ENCODE measurements around the gene CMTM7. TPM values are rescaled to one million over a fixed set of nuclear protein-coding genes. Genes with fewer than 3 reads are reported as not detected.
"Not testable (repeated sequence)": the region's sequence is repeated elsewhere in the genome, so short reads cannot be mapped to it uniquely, and the experiment has no call there.

CMTM7 gene
- total and polyA plus RNA-seq, 2 of the 8 experiments (the other 6 are each of a cell fraction or from before 2014, with no cell fraction given), result 33.3 to 65.8 TPM

DNA sequence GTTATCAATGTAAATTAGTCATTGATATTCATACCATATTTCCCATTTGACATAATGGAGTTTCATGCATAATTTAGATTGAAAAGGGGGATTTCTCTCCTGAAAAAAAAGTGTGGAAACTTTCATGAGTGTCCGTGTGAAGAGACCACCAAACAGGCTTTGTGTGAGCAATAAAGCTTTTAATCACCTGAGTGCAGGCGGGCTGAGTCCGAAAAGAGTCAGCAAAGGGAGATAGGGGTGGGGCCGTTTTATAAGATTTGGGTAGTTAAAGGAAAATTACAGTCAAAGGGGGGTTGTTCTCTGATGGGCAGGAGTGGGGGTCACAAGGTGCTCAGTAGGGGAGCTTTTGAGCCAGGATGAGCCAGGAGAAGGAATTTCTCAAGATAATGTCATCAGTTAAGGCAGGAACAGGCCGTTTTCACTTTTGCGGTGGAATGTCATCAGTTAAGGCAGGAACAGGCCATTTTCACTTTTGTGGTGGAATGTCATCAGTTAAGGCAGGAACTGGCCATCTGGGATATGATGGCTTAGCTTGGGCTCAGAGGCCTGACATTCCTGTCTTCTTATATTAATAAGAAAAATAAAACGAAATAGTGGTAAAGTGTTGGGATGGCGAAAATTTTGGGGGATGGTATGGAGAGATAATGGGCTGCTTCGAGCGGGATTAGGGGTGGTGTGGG lies 69.3 kb downstream of the CMTM7 start:
- H3K79me2 ChIP-seq (ENCODE audit: control insufficient read depth in 1 of 2, insufficient read depth in 2 of 2, low read length in 2 of 2); H3K9me3 ChIP-seq (ENCODE audit: insufficient read depth in 2 of 2, low read depth in 1 of 2, low read length in 1 of 2); H3K18ac ChIP-seq (ENCODE audit: extremely low read depth, low read length); H3K36me3 ChIP-seq (ENCODE audit: control insufficient read depth in 2 of 4, insufficient read depth in 4 of 4, low read length in 3 of 4); H3K14ac ChIP-seq (ENCODE audit: insufficient read length); H4K20me1 ChIP-seq (replicated peaks in 1 of 2; ENCODE audit: control insufficient read depth in 1 of 2, insufficient read depth in 2 of 2, low read length in 2 of 2); H2BK120ac ChIP-seq (replicated peaks; ENCODE audit: low read depth, low read length); H3K79me1 ChIP-seq (ENCODE audit: low read depth, low read length); H4K8ac ChIP-seq (ENCODE audit: extremely low read depth, insufficient read depth, low read length); H2BK12ac ChIP-seq (ENCODE audit: low read depth, low read length); H2BK5ac ChIP-seq (ENCODE audit: low read depth, low read length); H3K27me3 ChIP-seq (replicated peaks in 1 of 4; ENCODE audit: control insufficient read depth in 3 of 4, extremely low read depth in 1 of 4, insufficient read depth in 3 of 4, low read length in 3 of 4); H3K23me2 ChIP-seq (ENCODE audit: low read depth, low read length); H2BK15ac ChIP-seq (ENCODE audit: low read length); H2AK5ac ChIP-seq (ENCODE audit: low read depth, low read length); H4K91ac ChIP-seq (replicated peaks; ENCODE audit: insufficient read length, low read length); H2BK20ac ChIP-seq (ENCODE audit: low read length); FAIRE-seq; H3K56ac ChIP-seq (replicated peaks; ENCODE audit: insufficient read length, low read depth, low read length); H3K23ac ChIP-seq (ENCODE audit: insufficient read length); H3K4ac ChIP-seq (replicated peaks; ENCODE audit: insufficient read length, low read depth, low read length); H2AFZ ChIP-seq (ENCODE audit: low read length): not testable (repeated sequence)
- POLR2A ChIA-PET (ENCODE audit: partially characterized antibody), result interaction anchor here (1.1 to 2.0 kb wide), 2 partner anchors 40 to 86 kb away, joined by 5 to 6 read pairs; no protein-coding TSS in a partner anchor
- Histone ChIP-seq H3K27ac (ENCODE audit: low read depth, low read length) (peak overlapping the region; percentile 87), H3K4me1 (replicated peaks in 1 of 4; ENCODE audit: control insufficient read depth in 3 of 4, insufficient read depth in 4 of 4, low read length in 3 of 4) (peaks cover 11 to 16% (median 14%) of the 10 kb centered on the region in 4 experiments), H3K4me3 (ENCODE audit: extremely low read depth in 1 of 4, insufficient read depth in 2 of 4, low read depth in 3 of 4, low read length in 4 of 4) (peak overlapping the region in 2 of 4 experiments; percentile 48 to 50; a peak in 4 of 8 replicates), H3K4me2 (ENCODE audit: insufficient read depth in 1 of 2, low read depth in 2 of 2, low read length in 2 of 2) (peak overlapping the region; percentile 38 to 77), H4K5ac (ENCODE audit: insufficient read length, low read depth, low read length) (peak overlapping the region; percentile 95), H3K9ac (replicated peaks in 1 of 4; ENCODE audit: extremely low read depth in 1 of 4, low read depth in 3 of 4, low read length in 3 of 4) (peak overlapping the region in 1 of 4 experiments; percentile 52; a peak in 1 of 7 replicates)
- 38% methylated on average over 10 of the region's 10 CpGs; no CpG with 5 or more reads in 1 of the 2 experiments for WGBS, 2 experiments (ENCODE audit: extremely low coverage in 1 of 2, insufficient coverage in 1 of 2, insufficient read length in 1 of 2, insufficient replicate concordance in 2 of 2, low coverage in 1 of 2, low lambda C conversion rate in 2 of 2, missing lambda C conversion rate in 1 of 2)
- peak in 1 of 2 experiments; percentile 41 for DNase-seq (ENCODE audit: low read depth in 1 of 2, low spot score in 2 of 2)
- CTCF ChIA-PET (ENCODE audit: partially characterized antibody), result interaction anchor here (0.8 to 2.6 kb wide), 9 partner anchors 8 to 164 kb away, joined by 3 to 19 read pairs (median 4); no protein-coding TSS in a partner anchor
